NCI-H82 treated with DMSO at 0.1 percent for 48 hours (cell line): ENCODE results near the gene MFSD8.
A peak's percentile ranks its signal among the peaks of the same experiment; 100 is the strongest.
"Not testable (repeated sequence)": the region's sequence is repeated elsewhere in the genome, so short reads cannot be mapped to it uniquely, and the experiment has no call there.

Source experiments
- DNase-seq: peaks from one replicate; lab custom pipeline; 2025; ENCODE audit not compliant: unreplicated experiment; lab: John Stamatoyannopoulos, UW

MFSD8 gene

GRCh38 chr4:127965062-127965802, at the start of gene MFSD8, which contains the start of gene ABHD18:
Gene MFSD8 (minus strand): TSS chr4:127965173. CDS start chr4:127965133, 40 bp downstream.
Gene ABHD18 (plus strand): TSS chr4:127965406. CDS start chr4:127982956, 17,550 bp downstream.
- peak; percentile 87 for DNase-seq

- DNase-seq: no peak
These were observed 44.5 kb upstream of the MFSD8 start for GRCh38 chr4:128009428-128009827.

- DNase-seq: no peak
These were observed 41.6 kb upstream of the MFSD8 start for GRCh38 chr4:128006592-128006991.

GRCh38 chr4:127997534-127998388, 32.8 kb upstream of the MFSD8 start:
- peak; percentile 8 for DNase-seq

GRCh38 chr4:127996521-127996920, 31.5 kb upstream of the MFSD8 start:
- not testable (repeated sequence) for DNase-seq

- DNase-seq: no peak
These were observed 30.8 kb upstream of the MFSD8 start for GRCh38 chr4:127995776-127996175.

- DNase-seq: no peak
These were observed 28.2 kb upstream of the MFSD8 start for GRCh38 chr4:127993151-127993550.

- no peak for DNase-seq
These were observed 23.7 kb upstream of the MFSD8 start for GRCh38 chr4:127988638-127989037.

- DNase-seq: no peak
These were observed 21.0 kb upstream of the MFSD8 start for GRCh38 chr4:127985989-127986388.

- DNase-seq: no peak
These were observed 17.5 kb upstream of the MFSD8 start for GRCh38 chr4:127982445-127982844.

GRCh38 chr4:127978930-127979329, 14.0 kb upstream of the MFSD8 start:
- DNase-seq: no peak

GRCh38 chr4:127975121-127975770, 10.3 kb upstream of the MFSD8 start:
- DNase-seq: no peak

GRCh38 chr4:127970925-127971324, 6.0 kb upstream of the MFSD8 start:
- DNase-seq: not testable (repeated sequence)

GRCh38 chr4:127968586-127968985, 3.6 kb upstream of the MFSD8 start:
- DNase-seq: no peak

- no peak for DNase-seq
These were observed 2.3 kb upstream of the MFSD8 start for GRCh38 chr4:127967141-127967775.

GRCh38 chr4:127965803-127966175, 816 bp upstream of the MFSD8 start:
- no peak for DNase-seq

GRCh38 chr4:127964426-127965061, 429 bp downstream of the MFSD8 start:
- not testable (repeated sequence) for DNase-seq

- DNase-seq: not testable (repeated sequence)
These were observed 1.2 kb downstream of the MFSD8 start for GRCh38 chr4:127963633-127964398.

GRCh38 chr4:127959794-127960193, 5.2 kb downstream of the MFSD8 start:
- DNase-seq: no peak

- DNase-seq: no peak
These were observed 7.9 kb downstream of the MFSD8 start for GRCh38 chr4:127957105-127957504.
